HG03460 (cell line): Measurements from ENCODE around the gene GK.
"Not testable (repeated sequence)": the region's sequence is repeated elsewhere in the genome, so short reads cannot be mapped to it uniquely, and the experiment has no call there.

Experiments used
- ATAC-seq: cut with Tn5 transposase; IDR thresholded peaks from one replicate; pipeline ENCODE4 v1.9.1; 2021; ENCODE audit not compliant: unreplicated experiment

Gene GK

DNA sequence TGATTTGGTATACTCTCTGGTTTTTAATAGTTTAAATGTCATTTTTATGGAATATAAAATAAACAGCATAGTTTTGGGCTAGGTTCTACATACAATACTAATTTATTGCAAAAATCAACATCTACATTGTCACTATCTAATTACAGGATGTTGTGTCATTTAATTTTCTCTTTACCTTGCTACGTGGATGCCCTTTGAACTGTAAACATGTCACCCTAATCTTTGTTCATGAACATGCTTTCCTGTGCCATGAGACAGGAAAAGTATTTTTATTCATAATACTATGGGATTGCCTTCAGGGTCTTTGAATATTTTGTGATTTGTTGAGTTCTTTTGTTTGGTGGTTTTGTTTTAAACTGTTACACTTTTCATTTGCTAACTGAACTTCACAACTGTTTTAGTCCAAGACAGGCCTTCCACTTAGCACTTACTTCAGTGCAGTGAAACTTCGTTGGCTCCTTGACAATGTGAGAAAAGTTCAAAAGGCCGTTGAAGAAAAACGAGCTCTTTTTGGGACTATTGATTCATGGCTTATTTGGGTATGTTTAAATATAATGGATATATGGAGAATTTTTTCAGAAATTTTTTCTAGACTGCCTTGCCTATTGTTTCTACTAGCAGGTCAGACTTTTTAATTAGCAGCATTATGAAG lies 40.9 kb downstream of the GK start:
- no peak for ATAC-seq

DNA sequence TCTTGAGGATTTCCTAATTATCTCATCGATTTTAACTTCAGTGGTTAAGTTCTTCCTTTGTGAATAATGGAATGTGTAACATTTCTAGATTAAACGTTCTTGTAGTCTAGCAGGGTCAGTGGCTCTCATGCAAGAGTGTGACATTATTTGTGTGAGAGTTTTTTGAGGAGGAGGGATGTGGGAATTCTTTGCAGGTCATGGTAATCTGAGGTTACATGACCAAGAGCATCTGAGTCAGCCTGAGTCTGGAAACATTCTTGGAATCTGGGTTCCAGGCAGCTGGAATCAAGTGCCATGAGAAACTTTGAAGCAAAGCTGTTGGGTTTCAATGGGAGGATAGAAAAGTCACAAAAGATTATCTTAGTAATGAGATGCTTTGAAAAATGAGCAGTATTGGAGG lies 49.5 kb downstream of the GK start:
- no peak for ATAC-seq

DNA sequence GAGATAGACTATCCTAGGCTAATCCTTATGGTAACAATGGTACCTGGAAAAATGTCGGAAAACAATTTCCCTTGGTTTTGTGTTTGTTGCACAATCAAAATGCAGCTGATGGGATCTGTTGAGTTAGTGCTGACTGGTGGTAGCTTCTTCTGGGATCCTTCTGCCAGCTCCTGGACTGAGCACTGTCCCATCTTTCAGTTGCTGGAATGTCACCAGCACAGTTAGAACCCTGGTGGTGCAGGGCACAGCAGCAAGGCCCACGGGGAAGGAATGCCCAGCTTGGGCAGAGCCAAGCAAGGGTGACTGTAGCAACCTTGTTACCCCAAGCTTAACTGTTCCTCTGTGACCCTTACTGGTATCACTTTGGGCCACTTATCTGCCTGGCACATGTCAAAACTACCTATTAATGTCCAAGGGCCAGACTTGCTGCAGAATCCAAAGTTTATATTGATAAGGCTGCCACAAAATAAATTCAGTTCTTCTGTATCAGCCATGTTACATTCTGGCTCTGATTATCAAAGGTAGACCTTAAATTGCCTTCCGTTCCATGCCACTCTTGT lies 53.1 kb downstream of the GK start:
- ATAC-seq = no peak

DNA sequence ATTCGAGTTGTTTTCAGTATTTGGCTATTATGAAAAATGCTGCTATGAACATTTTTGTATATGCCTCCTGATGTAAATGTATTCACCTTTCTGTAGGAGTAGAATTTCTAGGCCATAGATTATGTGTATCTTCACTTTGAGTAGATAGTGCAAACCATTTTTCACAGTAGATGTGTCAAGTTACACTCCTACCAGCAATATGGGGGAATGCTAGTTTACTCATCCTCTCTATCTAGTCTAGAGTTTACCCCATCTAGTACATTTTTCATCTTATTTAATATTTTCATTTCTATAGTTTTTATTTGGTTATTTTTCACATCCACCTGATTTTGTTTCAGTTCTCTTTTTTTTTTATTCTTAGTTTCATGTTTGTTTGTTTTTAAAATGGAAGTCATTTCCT lies 59.0 kb downstream of the GK start:
- ATAC-seq = no peak

DNA sequence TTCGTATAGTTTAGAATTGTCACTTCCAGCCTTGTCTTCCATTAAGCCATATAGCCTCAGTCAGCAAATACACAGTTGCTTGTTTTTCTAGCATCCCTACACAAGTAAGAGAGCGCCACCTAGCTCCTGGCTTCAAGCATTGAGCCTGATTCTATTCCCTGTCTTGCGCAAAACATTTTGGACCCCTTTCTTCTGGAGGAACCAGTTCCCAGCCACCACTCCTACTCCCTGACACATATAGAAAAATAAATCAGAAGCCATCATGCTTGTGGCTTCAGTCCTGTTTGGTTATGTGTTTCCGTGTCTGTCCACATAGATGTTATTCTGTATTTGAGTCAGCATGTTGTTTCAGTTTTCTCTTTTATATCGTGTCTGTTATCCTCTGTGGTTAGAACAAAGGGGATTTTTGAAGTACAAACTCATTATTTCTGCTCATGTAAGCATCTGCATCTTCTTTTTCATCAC lies 59.9 kb downstream of the GK start:
- peak; percentile 96 for ATAC-seq

DNA sequence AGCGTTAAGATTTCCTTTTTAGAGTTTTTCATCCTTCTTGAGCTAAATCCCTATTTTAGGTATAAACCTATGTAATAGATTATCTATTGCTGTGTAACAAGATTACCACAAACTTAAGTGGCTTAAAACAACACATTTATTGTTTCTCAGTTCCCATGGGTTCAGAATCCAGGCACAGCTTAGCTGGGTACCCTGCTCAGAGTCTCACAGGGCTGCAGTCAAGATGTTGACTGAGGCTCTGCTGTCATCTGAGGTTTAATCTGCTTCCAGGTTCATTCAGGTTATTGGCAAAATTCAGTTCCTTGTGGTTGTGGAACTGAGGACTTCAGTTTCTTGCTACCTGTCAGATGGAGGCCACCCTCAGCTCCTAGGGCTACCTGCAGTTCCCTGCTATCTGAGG lies 60.9 kb downstream of the GK start:
- ATAC-seq = no peak

DNA sequence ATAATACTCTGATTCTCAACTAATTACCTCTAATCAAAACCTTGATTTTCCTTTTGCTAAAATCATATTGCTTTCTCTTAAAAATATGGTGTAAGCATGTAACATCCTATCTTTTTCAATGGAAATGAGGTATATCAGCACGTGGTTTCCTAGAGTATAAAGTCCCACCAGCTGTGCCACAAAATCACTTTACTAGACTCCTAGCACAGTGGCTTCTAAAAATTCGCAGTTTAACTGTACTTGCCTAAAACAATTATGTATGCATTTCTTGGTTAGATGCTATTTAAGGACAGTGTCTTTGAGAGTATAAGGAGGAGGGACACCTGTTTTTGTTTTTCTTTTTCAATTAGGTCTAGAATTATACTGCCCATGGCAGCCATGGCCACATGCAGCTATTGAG lies 62.8 kb downstream of the GK start:
- ATAC-seq = no peak

DNA sequence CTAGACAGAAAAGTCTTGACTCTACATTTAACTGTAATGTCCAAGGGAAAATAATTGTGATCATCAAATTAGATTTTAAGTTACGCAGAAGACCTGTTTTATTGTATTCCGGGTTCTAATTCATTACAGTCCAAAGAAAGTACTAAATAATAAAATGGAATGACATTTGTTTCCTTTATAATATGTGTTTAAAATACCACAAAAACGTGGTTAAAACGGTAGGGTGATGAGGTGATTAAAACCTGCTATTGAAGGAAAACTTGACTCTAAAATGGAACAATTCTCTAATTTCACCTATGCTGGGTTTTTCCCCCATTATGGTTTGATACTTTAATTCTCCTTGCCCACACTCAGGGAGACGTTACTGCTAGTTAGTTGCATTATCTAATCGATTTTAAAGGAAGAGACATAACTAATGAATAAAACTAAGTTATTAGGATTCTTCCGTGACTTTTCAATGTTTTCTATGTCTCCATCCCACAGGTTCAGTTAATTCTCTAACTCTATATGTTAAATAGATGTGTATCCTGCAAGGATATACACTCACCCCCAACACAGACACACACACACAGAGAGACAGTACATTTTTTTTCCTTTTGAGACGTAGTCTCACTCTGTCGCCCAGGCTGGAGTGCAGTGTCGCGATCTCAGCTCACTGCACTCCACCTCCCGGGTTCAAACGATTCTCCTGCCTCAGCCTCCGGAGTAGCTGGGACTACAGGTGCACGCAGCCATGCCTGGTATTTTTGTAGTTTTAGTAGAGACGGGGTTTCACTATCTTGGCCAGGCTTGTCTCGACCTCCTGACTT lies 80.8 kb downstream of the GK start:
- no peak for ATAC-seq

DNA sequence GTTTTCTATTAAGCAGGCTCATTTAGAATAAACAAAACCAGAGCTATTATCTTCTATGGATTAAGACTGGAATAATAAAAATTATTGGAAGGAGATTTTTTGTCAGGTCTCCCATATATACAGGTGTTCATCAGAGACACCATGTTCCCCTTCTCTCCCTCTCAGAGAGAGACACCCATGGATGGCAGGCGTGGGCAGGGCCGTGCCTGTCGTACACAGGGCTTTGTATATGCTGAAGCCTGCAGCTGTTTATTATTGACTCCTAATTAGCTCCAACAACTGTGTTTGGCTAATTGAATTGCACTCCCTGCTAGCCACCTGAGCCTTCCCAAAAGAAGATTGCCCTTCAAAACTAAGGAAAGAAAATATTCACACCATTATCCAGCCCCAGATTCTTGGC lies 81.6 kb downstream of the GK start:
- no peak for ATAC-seq

DNA sequence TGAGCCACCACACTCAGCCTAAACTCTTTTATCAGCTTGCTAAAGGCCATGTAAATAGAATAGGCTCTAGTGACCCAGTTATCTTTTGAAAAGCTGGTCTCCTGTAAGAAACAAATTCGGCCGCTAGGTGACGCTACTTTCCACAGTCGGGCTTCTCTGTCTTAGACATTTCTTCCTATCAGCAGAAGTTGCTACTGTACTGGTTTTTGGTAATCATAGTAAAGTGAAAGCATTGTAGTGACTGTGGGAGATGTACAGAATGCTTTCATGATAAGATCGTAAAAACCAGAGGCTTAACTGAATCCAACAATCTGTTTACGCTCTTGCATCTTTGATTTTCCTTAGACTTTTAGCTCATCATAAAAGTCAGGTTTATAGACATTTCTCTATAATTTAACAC lies 82.6 kb downstream of the GK start:
- peak; percentile 89 for ATAC-seq

DNA sequence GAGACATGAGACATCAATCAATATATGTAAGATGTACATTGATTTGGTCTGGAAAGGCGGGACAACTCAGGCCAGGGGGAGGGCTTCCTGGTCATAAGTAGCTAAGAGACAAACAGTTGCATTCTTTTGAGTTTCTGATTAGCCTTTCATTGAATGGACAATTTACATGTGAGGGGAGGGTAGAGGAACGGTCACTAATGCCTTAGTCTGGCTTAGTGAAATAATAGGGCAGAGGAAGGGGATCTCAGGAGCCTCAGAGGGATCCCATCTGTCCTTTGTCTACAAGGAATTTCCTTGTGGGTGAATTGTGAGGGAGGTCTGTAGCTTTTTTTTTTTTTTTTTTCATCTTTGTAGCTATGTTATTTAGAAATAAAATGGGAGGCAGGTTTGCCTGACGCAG lies 88.3 kb downstream of the GK start:
- no peak for ATAC-seq

DNA sequence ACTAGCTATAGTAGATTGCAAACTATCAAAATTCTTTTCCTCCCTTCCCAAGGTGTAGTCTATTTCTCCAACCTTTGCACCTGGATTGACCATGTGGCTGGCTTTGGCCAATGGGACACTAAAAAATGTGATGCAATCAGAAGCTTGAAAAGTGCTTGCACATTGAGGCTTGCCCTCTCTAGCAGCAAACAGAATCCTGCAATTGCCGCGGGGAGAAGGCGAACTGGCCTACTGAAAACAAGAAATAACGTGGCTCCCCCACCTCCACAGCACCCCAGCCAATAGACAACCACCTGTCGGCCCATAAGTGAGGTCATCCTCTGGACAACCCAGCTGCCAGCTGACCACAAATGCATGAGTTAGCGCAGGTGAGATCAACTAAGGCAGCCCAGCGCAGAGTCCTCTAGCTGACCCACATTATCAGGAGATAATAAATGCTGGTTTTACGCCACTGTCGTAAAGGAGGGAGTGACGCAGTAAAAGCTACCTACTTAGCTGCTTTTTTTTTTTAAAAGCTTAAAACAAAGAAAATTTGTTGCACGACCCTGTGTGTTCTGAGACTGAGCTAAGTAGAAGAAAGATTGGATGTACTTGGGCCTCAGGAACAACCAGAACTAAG lies 95.2 kb downstream of the GK start:
- ATAC-seq = no peak

DNA sequence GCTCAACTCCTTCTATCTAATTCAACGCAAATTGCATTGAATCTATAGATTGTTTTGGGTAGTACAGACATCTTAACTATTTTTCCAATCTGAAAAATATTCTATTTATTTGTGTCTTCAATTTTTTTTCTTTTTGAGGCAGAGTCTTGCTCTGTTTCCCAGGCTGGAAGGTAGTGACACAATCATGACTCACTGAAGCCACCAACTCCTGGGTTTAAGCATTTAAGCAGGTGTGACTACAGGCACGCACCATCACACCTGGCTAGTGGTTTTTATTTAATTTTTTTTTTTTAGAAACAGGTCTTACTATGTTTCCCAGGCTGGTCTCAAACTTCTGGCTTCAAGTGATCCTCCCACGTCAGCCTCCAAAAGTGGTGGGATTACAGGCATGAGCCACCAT lies 98.3 kb downstream of the GK start:
- ATAC-seq = no peak

DNA sequence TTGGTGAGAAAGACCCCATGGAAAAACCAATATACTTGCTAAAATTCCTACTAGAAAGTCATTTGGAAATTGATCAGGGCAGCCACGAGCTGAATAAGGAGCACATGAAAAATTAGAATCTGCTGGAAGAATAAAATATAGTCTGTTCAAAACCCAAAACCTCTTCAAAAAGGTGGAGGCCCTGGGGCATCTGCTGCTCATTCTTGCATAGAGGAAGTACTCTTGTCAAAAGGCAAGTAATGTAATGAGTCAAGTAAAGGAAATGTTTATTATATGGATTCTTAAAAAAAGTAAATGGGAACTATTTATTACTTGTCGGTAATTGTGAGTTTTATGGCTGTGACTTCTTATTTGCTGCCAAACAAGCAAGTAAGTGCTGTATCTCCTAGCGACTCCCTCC lies 109.5 kb downstream of the GK start:
- no peak for ATAC-seq

DNA sequence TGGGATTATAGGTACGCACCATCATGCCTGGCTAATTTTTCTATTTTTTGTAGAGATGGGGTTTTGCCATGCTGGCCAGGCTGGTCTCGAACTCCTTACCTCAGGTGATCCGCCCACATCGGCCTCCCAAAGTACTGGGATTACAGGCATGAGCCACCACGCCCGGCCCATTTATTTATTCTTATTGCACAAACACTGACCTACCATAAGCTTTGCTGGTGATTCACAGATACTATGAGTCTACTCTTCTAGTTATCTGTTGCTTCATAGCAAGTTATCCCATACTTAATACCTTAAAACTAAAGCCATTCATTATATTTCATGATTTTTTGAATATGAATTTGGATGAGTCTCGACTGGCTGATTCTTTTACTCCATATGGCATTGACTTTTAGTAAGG lies 120.5 kb downstream of the GK start:
- not testable (repeated sequence) for ATAC-seq

DNA sequence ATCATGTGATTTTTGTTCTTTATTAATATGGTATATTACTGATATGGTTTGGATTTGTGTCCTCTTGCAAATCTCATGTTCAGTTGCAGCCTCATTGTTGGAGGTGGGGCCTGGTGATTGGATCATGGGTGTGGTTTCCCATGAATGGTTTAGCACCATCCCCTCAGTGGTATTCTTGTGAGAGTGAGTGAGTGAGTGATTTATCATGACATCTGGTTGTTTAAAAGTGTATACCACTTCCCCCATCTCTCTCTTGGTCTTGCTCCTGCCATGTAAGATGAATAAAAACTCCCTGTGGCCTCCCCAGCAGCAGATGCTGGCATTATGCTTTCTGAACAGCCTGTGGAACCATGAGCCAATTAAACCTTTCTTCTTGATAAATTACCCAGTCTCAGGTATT lies 124.4 kb downstream of the GK start:
- ATAC-seq = no peak

DNA sequence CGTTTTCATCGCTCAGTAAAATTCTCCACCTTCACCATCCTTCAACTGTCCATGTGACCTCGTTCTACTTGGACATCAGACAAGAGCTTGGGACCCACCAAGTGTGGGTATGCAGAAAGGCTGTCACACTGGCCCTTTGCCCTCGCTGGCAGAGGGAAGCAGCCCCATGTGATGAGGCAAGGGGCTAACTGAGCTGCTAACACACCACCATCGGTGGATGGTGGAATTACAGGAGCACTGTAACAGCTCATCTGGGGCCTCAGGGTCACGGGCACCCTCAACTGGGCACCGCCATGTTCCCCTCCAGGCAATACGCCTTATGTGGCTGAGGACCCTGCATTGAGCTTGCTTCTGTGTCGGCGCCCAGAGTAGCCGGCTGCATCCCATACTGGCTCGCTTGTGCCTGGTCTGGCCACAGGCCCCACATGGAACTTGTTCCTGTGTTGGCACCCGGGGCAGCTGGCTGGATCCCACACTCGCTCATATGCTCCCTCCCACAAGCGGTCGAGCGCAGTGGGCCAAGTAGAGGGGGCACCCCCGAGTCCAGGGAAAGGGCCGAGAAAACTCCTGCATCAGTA lies 126.3 kb downstream of the GK start:
- no peak for ATAC-seq
